AG09319 (cell line): ENCODE data around the gene ZCCHC24.
"Not testable (repeated sequence)": the region's sequence is repeated elsewhere in the genome, so short reads cannot be mapped to it uniquely, and the experiment has no call there.

Experiments used
- DNase-seq: peaks from one replicate; pipeline ENCODE4 v3.0.0-alpha.2; 2010; ENCODE audit warnings: low read depth; ENCODE audit errors: extremely low read depth
- CTCF ChIP-seq: IDR thresholded peaks from 2 replicates; pipeline ENCODE4 v1.5.1; 2011; ENCODE audit warnings: low read depth, mild to moderate bottlenecking, inconsistent platforms, low read length, moderate library complexity

Gene ZCCHC24

GRCh38 chr10:79345241-79346011 is 100.0 kb downstream of the ZCCHC24 start:
- DNase-seq = no peak
- no peak for TF ChIP-seq CTCF

- no peak for DNase-seq
- no peak for TF ChIP-seq CTCF
These were observed 100.8 kb downstream of the ZCCHC24 start for GRCh38 chr10:79344502-79345195.

- TF ChIP-seq CTCF = no peak
- DNase-seq = no peak
These were observed 102.4 kb downstream of the ZCCHC24 start for GRCh38 chr10:79342811-79343561.

- TF ChIP-seq CTCF = no peak
- DNase-seq = no peak
These were observed 103.1 kb downstream of the ZCCHC24 start for GRCh38 chr10:79342295-79342761.

- TF ChIP-seq CTCF = no peak
- DNase-seq = no peak
These were observed 104.7 kb downstream of the ZCCHC24 start for GRCh38 chr10:79340646-79341244.

- no peak for DNase-seq
- no peak for TF ChIP-seq CTCF
These were observed 106.2 kb downstream of the ZCCHC24 start for GRCh38 chr10:79339266-79339665.

- DNase-seq = not testable (repeated sequence)
These were observed 107.5 kb downstream of the ZCCHC24 start for GRCh38 chr10:79337783-79338469.
